ENCODE measurements around the gene IL1RAPL1.
A peak's percentile ranks its signal among the peaks of the same experiment; 100 is the strongest.

The IL1RAPL1 gene

DNA sequence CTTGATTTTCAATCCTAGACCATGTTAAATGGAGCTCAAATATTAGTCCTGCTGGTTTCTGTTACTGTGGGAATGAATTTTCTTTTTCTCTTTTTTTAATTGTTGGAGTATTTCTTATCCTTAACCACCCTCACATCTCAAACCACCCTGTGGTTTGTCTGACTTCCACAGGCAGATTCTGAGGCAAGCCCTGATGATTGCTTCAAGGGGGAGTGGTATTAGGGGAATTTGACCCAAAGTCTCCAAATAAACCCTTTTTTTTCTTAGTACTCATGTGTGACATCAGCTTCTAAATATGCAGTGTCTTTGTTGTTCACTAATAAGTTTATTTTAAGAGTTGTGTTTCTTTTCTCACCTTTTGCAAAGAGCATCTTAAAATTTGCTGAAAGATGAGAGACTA is 810.3 kb downstream of the IL1RAPL1 start:
- no peak for FAIRE-seq

GRCh38 chrX:29407357-29407756 is 820.1 kb downstream of the IL1RAPL1 start:
- FAIRE-seq (no peak), DNase-seq (ENCODE audit: low spot score) (no peak)

More for the DNA sequence above, 810.3 kb downstream of the IL1RAPL1 start:
- DNase-seq (ENCODE audit: low spot score), result no peak

- DNase-seq (ENCODE audit: low spot score), result no peak
- FAIRE-seq, result no peak
Measured at GRCh38 chrX:29419774-29420553, 832.7 kb downstream of the IL1RAPL1 start.

DNA sequence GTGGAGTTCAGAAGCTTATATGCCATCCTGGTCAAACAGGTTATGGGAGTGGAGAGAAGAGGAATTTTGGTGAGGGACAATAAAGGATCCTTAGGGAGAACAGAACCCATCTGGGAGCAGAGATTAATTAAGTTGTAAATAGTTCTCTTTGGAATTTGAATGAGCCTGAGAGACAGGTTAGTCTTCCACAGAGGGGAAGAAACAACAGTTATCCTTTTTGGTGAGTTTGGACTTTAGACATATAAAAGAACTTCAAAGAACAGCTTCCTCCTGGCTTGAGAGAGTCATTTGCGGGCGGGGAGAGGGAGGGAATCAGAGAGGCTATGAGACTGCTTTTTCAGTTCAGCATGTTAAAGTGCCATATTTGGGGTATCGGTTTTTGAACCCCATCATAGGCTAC is 834.8 kb downstream of the IL1RAPL1 start:
- no peak for FAIRE-seq
- no peak for DNase-seq (ENCODE audit: low spot score)

DNA sequence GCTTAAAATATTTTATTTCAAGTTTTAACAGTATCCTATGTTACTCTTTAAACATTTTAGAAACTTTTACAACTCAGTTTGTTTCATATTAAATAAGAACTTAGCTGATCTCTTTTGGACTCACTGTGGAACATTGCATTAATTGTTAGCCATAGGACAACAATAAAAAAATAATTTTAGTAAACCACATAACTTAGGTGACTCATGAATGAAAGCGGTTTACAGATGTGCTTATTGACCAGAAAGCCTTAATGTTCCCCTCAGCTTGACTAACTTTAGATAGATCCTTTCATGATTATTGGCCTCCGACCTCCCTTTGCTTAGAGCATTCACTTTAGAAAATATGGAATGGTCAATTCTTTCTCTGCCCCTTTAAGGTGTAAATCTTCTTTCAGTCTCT is 844.6 kb downstream of the IL1RAPL1 start:
- DNase-seq (ENCODE audit: low spot score), result no peak
- no peak for FAIRE-seq

DNA sequence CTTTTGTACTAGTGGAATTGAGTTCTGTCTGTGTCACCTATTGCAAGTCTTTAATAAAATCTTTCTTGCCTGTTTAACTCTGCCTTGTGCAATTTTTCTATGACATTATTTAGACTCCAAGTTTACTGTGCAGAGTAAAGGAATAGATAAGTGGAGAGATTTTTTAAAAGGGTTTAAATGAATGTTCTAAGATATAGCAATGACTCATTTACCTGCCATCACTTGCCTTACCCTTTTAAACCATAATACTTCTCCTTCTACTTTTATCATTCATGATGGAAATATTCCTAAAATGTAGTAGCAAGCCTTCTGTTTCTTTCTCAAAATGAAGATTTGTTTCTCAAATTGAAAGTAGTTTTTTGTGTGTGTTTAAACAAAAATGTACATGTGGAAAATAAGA is 845.3 kb downstream of the IL1RAPL1 start:
- FAIRE-seq (no peak), DNase-seq (ENCODE audit: low spot score) (no peak)

DNA sequence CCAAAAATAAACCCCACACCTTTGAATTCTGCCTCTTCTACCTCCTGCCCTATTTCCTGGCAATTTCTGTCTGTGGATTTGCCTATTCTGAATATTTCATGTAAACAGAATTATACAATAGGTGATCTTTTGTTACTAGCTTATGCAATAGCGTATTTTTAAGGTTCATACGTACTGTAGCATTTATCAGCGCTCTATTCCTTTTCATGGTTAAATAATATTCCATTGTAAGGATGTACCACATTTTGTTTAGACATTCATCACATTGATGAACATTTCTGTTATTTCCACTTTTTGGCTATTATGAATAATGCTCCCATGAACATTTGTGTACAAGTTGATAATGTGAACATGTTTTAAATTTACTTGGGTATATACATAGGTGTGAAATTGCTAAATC is 847.7 kb downstream of the IL1RAPL1 start:
- DNase-seq (ENCODE audit: low spot score) (no peak), FAIRE-seq (no peak)

GRCh38 chrX:29435396-29435795 is 848.1 kb downstream of the IL1RAPL1 start:
- FAIRE-seq (no peak), DNase-seq (ENCODE audit: low spot score) (no peak)

DNA sequence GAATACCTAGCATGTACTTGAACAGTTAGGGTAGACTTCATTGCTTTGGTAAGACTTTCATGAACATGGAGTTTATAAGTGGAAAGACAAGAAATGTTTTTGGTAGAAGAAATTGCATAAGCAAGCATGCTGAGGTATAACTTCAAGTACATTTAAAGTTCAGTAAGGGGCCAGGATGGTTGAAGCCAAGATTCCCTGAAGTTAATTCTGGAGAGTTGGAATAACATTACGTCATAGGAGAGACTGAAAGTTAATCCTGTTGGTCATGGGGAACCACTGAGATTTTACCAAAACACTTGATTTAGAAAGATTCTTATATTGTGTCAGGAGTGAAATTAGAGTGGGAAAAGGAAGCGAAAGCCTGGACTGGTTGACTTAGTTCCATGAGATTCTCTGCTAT is 860.6 kb downstream of the IL1RAPL1 start:
- FAIRE-seq, result no peak

GRCh38 chrX:29453333-29453732 is 866.1 kb downstream of the IL1RAPL1 start:
- no peak for DNase-seq (ENCODE audit: low spot score)
- no peak for FAIRE-seq

More for the DNA sequence above, 860.6 kb downstream of the IL1RAPL1 start:
- no peak for DNase-seq (ENCODE audit: low spot score)

DNA sequence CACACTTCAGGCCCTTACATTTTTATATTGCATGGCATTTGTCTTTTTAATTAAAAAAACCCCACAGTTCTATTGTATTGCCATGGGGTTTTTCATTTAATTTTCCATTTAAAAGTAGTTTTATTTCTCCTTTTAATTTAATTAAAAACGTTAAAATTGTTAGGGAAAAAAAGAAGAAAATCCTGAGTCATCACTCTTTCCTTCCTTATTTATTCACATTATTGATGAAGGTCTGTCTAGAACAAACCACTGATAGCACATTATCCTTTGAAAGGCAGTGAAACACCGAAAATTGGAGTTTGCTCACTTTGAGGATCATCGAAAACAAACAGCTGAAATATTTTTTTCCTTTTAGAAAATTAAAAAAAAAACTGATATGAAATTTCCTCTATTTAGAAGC is 868.5 kb downstream of the IL1RAPL1 start:
- DNase-seq (ENCODE audit: low spot score) (no peak), FAIRE-seq (no peak)

DNA sequence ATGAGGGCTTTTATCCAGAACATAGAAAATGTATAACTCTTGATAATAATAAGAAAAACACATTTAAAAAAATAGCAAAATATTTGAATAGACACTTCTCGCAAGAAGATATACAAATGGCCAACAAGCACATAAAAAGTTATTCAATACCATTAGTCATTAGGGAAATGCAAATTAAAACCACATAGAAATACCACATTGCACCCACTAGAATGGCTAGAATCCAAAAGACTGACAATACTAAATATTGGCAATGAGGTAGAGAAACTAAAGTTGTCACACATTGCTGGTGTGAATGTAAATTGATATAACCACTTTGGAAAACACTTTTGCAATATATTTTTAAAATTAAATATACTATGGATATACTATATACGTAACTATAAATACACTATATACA is 873.8 kb downstream of the IL1RAPL1 start:
- FAIRE-seq (no peak), DNase-seq (ENCODE audit: low spot score) (no peak)

- FAIRE-seq (no peak), DNase-seq (ENCODE audit: low spot score) (no peak)
Measured at GRCh38 chrX:29466456-29466855, 879.2 kb downstream of the IL1RAPL1 start.

GRCh38 chrX:29468911-29469494 is 881.8 kb downstream of the IL1RAPL1 start:
- FAIRE-seq, result no peak

GRCh38 chrX:29470030-29470429 is 882.8 kb downstream of the IL1RAPL1 start:
- FAIRE-seq (no peak), DNase-seq (ENCODE audit: low spot score) (no peak)

More at GRCh38 chrX:29468911-29469494, 881.8 kb downstream of the IL1RAPL1 start:
- DNase-seq (ENCODE audit: low spot score), result no peak

GRCh38 chrX:29471829-29472228 is 884.6 kb downstream of the IL1RAPL1 start:
- FAIRE-seq (no peak), DNase-seq (ENCODE audit: low spot score) (no peak)

GRCh38 chrX:29477878-29478277 is 890.6 kb downstream of the IL1RAPL1 start:
- DNase-seq (ENCODE audit: low spot score) (no peak), FAIRE-seq (no peak)

DNA sequence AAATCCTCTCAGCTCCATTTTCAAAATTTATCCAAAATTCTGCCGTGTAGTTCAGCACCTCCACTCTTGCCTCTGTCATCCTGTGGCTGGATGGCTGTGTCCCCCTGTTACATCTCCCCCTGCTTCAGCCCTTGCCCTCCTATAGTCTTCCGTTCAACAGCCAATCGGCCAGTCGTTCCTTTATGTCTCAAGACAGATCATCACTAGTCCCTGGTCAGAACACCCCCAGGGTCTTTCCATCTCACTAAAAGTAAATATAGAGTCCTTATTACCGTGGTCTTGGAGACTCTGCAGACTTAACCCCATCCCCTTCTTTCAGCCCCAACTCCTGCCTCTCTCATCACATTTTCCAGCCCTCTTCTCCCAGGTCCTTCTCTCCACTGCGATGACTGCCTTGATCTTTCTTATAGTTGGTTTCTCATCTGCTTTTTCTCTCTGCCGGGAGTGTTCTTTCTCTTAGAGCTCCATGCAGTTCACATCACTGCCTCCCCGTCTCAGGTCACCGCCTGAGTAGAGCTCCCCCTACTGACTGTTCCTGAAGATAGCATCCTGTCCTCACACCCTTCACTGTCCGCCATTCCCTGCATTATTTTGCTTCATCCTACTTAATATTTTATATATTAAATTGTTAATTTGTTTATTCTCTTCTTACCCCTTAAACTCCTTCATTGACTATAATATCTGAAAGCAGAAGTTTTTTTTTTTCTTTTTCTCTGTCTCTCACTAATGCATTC is 891.3 kb downstream of the IL1RAPL1 start:
- DNase-seq (ENCODE audit: low spot score) (peak; percentile 33), FAIRE-seq (no peak)

GRCh38 chrX:29487214-29487613 is 900.0 kb downstream of the IL1RAPL1 start:
- no peak for DNase-seq (ENCODE audit: low spot score)
- no peak for FAIRE-seq

GRCh38 chrX:29487714-29488113 is 900.5 kb downstream of the IL1RAPL1 start:
- FAIRE-seq (no peak), DNase-seq (ENCODE audit: low spot score) (no peak)

GRCh38 chrX:29488919-29489318 is 901.7 kb downstream of the IL1RAPL1 start:
- no peak for DNase-seq (ENCODE audit: low spot score)
- no peak for FAIRE-seq

- FAIRE-seq (no peak), DNase-seq (ENCODE audit: low spot score) (no peak)
Measured at GRCh38 chrX:29490606-29491005, 903.4 kb downstream of the IL1RAPL1 start.
